GM19023 (cell line): ENCODE measurements around the gene CLEC2D.
"Not testable (repeated sequence)": the region's sequence is repeated elsewhere in the genome, so short reads cannot be mapped to it uniquely, and the experiment has no call there.

Experiments used
- ATAC-seq: cut with Tn5 transposase; IDR thresholded peaks from one replicate; pipeline ENCODE4 v1.9.1; 2021; ENCODE audit warnings: mild to moderate bottlenecking, moderate library complexity; ENCODE audit not compliant: unreplicated experiment

The CLEC2D gene

DNA sequence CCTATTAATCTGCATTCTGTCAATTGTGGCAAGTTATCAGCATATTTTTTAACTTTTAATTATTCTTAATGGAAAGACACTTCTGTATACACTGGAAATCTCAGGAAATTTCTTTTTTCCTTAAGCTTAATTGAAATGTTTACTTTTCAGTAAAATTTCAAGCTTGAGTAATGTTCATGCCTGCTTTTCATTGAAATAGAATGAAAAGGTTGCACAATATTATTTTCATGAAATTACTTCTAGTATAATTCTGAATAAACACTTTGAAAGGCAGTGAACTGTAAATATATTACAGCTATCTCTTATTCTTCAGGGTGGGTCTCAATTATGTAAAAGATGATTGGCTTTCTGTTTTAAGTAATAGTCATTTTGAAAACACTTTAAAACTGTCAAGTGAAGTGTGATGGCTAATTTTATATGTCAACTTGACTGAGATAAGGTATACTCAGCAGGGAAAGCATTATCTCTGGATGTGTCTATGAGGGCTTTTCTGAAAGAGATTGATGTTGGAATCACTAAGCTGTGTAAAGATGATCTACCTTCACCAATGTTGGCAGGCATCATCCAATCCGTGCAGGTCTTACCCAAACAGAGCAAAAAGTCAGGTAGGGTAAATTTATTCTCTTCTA is 29.9 kb downstream of the CLEC2D start:
- ATAC-seq, result no peak

DNA sequence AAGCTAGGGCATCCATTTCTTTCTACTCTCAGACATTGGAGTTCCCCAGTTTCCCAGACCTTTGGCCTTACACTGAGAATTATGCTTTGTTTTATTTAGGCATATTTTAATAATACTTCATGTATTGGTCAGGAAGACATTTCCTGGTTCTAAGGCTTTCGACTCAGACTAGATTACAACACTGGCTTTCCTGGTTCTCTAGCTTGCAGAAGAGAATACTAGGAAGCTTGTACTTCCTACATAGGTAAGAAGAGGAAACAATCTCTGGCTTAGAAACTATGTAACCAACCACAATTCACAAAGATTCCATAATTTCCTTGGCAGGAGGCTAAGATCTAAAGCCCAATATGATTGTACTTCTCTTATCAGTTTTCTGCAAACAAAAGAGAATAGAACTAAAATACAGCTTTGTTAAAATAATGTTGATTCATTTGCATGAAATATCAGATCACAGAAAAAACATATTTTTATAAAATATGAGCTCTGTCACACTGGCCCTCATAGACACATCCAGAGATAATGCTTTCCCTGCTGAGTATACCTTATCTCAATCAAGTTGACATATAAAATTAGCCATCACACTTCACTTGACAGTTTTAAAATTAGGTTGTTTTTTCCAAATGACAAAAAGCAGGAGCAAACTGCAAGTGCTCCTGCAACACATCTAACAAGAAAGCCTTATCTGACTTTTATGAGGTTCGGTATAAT is 30.5 kb downstream of the CLEC2D start:
- no peak for ATAC-seq

DNA sequence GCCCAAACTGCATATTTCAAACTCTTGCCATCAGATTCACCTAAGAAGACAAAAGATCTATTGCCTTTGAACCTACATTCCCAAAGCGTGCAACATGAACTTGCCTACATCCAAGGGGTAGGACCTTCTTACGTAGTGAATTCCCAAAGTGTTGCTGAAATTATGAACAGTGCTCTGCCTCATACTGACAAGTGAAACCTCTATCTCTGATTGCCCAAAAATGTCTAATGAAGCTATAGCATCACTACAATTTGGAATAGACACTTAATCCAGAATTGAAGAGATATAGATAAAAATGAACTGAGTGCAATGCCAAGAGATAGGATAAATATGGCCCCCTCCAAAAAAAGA is 31.1 kb downstream of the CLEC2D start:
- ATAC-seq, result no peak

DNA sequence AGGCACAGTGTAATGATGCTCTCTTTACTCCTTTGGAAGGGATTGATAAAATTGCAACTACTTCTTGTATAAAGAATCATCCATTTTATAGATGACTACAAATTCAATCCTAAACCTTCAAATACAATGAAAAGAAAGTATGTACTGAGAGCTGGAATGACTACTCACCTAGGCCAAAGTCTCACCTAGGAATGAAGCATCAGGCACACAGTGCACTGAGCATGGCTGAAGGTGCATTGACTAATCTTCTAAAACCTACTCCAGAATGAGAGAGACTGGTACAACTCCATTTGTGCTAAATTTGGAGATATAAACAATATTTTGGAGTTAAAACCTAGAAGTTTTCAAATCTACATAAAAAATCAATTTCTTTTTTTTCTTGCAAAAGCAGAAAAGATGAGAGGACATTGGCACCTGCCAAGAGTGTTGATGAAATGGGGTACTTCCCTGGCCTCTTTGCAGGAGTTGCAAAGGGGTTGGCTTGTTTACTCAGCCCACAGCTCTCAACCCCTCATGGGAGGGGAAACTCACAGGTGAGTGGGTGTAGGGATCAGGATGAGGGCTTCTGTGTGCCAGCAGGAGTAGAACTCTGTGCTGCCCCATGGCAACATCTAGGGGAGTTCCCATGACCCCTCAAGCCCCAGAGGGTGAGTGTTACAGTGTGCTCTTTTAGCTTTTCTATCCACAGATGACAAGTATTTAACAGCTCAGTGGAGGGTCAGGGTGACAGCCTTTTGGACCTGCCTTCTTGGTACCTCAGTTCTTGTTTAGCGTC is 32.1 kb downstream of the CLEC2D start:
- no peak for ATAC-seq

DNA sequence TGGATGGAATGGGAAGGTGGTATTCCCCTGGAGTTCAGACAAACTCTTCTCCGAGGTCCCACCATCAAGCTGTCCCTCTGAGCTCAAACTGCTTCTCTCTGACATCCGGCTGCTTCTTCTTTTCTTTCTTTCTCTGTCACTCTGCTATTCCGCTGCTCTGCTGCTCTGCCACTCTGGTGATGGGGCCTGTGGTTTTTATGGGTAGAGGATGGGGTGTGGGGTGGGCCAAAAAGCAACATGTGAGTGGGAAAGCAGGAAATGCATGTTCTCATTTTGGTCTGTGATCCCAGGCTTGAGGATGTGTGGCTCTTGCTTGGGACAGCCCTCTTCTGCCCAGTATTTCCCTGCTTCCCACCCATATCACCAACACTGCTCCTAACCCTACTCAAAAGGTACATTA is 32.7 kb downstream of the CLEC2D start:
- ATAC-seq, result no peak

DNA sequence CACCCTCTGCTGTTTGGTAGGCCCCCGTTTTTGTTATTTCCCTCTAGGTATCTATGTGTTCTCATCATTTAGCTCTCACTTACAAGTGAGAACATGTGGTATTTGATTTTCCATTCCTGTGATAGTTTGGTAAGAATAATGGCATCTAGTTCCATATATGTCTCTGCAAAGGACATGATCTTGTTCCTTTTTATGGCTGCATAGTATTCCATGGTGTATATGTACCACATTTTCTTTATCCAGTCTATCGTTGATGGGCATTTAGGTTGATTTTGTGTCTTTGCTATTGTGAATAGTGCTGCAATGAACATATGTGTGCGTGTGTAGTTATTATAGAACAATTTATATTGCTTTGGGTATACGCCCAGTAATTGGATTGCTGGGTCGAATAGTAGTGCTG is 35.0 kb downstream of the CLEC2D start:
- ATAC-seq, result not testable (repeated sequence)

DNA sequence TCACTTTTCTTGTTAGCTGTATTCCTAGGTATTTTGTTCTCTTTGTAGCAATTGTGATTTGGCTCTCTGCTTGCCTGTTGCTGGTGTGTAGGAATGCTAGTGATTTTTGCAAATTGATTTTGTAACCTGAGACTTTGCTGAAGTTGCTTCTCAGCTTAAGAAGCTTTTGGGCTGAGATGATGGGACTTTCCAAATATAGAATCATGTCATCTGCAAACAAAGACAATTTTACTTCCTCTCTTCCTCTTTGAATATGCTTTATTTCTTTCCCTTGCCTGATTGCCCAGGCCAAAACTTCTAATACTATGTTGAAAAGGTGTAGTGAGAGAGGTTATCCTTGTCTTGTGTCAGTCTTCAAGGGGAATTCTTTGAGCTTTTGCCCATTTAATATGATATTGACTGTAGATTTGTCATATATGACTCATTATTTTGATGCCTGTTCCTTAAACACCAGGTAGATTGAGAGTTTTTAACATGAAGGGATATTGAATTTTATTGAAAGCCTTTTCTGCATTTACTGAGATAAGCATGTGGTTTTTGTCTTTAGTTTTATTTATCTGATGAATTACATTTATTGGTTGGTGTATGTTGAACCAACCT is 36.7 kb downstream of the CLEC2D start:
- ATAC-seq, result no peak

DNA sequence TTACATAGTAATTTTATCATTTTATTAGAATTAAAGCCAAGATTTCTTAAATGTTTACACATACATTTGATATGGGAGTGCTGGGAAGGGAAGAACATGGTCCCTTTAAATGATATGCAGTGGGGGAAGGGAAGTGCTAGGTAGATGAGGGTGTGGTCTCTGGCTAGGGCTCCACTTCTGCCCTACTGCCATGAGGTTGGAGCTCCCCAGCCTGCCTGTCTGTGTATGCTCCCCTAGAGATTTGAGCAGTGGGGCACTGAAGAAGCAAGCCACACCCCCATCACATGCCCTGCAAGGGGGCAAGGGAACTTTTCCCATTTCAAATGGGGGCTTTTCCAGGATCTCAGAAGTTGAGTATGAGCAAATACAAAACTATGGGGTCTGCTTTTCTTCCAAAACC is 37.8 kb downstream of the CLEC2D start:
- ATAC-seq, result no peak

DNA sequence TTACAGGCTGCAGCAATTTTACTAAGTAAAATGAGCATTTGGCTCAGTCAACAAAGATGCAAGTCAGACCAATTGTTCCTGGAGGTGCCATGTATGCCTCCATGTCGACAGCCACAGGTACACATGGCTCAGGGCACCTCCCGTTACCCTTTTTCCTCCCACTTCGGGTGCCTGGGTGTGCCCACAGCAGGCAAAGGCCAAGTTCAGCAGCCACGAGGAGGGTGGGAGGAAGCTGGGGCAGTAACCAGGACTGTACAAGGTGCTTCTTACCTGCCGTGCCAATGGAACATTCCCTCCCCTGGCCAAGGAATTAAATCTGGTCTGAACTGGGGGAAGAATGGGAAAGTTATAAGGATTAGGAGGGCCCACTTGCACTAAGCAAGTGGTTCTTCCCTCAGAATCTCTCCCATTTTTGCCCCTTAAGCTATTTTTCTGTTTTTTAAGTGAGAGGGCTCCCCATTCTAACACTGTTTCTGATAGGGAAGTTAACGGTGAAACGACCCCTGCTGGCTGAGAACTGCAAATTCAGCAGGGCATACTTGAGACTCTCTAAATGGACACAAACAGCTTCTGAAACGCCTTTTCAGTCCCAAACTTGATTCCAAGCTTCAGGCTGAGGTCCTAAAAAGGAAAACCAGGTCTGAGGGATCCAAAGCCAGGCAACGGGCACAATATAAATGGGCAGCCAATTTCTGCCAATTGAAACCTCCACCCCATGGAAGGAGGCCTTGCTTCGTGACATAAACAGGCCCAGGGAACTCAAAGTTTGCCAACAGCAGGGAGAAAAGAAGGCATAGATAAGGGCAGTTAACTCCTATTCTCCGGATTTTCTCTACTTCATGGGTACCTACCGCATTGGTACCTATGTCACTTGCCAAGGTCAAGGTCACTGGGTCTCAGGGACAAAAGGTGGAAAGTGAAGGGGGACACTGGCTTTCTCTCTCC is 38.6 kb downstream of the CLEC2D start:
- ATAC-seq, result no peak

DNA sequence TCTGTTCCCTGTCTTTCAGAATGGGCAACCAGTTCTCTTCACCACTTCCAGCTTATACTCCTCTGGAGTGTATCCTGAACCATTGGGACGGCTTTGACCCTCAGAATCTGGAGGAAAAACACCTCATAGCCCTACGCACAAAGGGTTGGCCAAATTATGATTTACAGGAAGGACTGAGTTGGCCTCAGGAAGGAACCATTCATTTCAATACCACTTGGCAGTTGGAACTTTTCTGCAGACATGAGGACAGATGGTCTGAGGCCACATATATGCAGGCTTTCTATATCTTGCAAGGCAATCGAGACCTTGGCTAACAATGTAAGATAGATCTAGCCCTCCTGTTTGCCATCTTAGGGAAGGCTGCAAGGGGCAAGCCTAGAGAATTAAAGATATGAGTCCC is 39.3 kb downstream of the CLEC2D start:
- ATAC-seq, result no peak

DNA sequence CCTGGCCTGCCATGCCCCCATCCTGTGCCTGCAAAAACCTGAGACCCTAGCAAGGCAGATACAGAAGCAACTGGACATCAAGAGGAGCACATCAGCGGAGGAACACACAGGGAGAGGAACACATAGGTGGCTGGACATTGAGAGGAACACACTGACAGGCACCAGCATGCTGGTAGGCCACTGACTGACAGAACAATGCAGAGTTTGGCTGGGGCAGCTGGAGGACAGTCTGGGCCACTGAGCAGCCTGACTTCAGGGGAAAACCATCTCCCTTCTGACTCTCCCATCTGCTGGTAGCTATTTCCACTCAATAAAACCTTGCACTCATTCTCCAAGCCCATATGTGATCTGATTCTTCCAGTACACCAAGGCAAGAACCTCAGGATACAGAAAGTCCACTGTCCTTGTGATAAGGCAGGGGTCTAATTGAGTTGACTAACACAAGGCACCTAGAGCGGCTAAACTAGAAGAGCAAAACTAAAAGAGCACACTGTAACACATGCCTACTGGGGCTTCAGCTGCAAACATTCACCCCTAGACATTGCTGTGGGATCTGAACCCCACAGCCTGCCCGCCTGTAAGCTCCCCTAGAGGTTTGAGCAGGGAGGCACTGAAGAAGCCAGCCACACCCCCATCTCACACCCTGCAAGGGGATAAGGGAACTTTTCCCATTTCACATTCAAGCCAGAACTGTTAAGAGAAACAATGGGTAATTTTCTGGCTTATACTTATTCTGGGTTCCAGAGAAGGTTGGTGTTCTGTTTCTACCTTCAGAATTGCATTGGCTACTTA is 41.3 kb downstream of the CLEC2D start:
- ATAC-seq, result no peak

DNA sequence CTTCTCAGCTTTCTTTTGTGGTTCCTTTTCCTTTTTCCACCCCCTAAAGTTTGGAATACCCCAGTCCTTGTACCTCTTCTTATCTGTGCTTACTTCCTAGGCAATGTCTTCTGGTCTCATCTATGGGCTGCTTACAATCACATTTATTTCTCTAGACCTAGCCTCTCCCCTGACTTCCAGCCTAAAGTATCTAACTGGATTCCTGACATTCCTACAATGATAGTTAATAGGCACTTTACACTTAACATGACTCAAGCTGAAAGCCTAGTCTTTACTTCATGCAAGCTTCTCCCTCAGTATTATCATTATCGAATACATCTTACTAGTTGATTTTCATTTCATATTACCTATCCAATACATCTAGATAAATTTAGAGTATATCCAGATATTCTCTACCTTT is 42.2 kb downstream of the CLEC2D start:
- ATAC-seq, result no peak

DNA sequence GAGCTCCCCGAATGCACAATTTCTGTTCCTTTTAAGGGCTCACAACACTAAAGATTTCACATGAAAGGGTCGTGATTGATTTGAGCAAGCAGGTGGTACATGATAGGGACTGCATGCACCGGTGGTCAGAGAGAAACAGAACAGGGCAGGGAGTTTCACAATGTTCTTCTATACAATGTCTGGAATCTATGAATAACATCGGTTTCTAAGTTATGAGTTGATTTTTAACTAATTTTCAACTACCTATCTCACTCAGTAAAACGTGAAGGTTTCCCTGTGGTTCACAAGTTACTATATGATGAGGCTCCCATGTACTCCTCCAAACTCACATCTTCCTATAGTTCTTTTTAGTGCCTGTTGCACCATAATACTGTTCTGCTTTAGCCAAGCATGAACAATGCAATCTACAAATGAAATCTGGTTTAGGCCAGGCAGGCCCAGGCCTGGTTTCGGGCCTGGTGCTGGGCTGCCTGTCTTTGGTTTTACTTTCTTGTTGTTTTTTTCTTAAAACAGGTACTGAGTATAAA is 43.6 kb downstream of the CLEC2D start:
- ATAC-seq, result peak; percentile 67

DNA sequence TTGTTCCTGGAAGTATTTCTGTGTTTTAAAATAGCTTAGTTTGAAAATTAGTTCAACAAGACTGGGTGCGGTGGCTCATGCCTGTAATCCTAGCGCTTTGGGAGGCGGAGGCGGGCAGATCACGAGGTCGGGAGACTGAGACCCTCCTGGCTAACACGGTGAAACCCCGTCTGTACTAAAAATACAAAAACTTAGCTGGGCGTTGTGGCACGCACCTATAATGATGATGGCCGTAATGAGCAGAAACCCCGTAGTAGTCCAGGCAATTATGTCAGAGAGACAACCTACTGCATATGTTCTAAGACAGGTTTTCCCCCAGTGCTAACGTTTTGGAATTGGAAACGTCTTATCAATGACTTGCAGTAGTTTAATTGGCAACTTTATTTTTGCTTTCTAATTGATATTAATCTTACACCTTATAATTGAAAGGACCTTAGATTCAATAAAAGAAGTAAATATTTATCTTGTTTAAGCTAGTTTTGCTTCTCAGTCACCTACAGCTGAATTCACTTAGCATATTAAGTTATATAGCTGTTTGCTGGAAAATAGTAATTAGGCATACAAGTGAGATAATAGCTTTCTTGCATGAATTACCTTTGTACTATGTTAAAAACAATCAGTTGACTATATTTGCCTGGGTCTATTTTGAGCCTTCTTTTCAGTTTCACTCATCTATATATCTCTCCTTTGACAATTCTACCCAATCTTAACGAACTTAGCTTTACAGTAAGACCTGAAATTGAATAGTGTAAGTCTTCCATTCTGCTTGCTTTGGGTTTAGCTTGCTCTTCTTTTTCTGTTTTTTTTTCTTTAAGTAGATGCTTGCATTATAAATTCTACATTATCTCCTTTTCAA is 47.8 kb downstream of the CLEC2D start:
- no peak for ATAC-seq

DNA sequence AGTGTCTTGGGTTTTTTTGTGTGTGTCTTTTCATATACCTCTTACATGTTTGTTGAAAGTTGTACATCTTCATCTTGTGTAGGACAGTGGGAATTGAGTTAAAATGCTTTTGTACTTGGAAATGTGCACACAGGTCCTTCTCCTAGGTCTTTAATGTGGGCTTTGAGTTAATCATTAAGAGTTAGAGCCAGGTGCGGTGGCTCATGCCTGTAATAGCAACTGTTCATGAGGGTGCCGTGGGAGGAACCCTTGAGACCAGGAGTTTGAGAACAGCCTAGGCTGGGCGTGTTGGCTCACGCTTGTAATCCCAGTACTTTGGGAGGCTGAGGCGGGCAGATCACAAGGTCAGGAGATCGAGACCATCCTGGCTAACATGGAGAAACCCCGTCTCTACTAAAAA is 49.5 kb downstream of the CLEC2D start:
- ATAC-seq, result no peak

DNA sequence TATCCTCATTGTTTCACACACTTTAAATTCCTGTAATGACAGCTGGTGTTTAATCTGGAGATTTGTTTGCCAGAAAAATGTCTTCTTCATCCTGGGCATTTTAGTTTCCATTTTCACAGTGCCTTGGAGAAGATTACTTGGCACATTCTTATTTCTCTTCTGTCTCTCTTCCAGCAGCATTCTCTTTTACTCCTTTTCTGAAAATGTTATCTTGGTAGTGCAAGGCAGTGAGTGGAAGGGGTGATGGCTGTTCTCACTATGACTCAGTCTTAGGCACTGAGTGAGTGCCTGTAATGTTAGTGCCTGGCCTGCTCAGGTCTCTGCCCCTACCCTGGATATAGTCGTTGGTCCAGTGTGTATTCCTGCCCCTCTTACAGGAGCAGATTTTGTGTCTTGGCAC is 50.3 kb downstream of the CLEC2D start:
- no peak for ATAC-seq

DNA sequence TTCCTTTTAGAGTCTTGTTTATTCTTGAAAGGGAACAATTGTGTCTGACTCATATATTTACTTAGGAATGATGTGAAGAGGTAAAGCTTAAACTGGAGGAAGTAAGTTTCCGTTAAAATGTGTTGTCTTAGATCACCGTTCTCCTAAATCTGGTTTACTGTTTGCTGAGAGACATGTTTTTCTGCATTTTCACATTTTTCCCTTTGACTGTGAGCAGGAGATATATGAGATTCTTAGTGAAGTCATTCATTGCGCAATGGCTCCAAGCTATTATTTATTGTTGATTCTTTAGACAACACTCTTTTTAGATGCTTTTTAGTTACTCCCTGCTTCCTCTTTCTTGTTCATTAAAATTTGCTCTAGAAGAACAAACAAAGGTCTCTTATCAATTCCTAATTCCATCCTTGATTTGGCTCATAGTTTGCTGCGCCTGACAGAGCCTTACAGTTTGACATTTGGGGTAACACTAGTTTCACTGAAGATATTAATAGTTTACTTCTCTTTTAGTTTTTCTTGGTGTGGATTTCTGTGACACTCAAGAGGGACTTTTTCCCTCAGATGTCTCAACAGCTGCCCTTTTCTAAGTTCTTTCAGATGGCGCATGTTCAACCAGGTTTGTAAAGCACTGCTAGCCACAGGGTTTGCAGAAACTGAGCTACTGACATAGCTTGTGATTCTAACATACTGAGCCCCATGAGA is 52.0 kb downstream of the CLEC2D start:
- ATAC-seq, result peak; percentile 68

DNA sequence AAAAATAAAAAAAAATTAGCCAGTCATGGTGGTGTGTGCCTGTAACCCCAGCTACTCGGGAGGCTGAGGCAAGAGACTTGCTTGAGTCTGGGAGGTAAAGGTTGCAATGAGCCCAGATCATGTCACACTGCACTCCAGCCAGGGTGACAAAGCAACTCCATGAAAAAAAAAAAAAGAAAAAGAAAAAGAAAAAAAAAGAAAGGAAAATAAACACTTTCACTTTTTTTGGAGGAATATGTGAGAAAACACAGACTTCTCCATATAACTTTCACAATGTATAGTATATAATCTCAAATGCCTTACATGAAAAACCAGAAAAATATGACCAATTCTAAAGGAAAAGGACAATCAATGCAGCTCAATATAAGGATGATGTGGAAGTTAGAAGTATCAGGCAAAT is 54.5 kb downstream of the CLEC2D start:
- ATAC-seq, result no peak
